Ishikawa (cell line): ENCODE data around the gene HTR3B.

Experiments
- CEBPB ChIP-seq: IDR thresholded peaks from 2 replicates; pipeline ENCODE4 v1.6.1; 2012
- MAX ChIP-seq: IDR thresholded peaks from 2 replicates; pipeline ENCODE4 v1.6.1; 2012
- RAD21 ChIP-seq: IDR thresholded peaks from 2 replicates; pipeline ENCODE4 v1.6.1; 2012; ENCODE audit warnings: low read depth
- TAF1 ChIP-seq: IDR thresholded peaks from 2 replicates; pipeline ENCODE4 v1.6.1; 2012; ENCODE audit warnings: low read depth, mild to moderate bottlenecking

GRCh38 chr11:113967361-113967760 lies 62.8 kb downstream of the HTR3B start:
- TF ChIP-seq RAD21, result no peak
- TF ChIP-seq TAF1, result no peak
- TF ChIP-seq CEBPB, result no peak
- TF ChIP-seq MAX, result no peak
